HEK293T (cell line): Measurements from ENCODE around the gene TRHDE.

ENCODE experiments used
- CTCF ChIA-PET: fragments of 350-600 bp; formaldehyde crosslinking; extraction: SDS; loops from one replicate; lab custom pipeline; 2021; ENCODE audit warnings: antibody characterized with exemption, inconsistent platforms; lab: Yijun Ruan, JAX
- POLR2A ChIA-PET: fragments of 350-600 bp; formaldehyde crosslinking; extraction: SDS; loops from one replicate; lab custom pipeline; 2020; ENCODE audit warnings: antibody characterized with exemption, inconsistent platforms; lab: Yijun Ruan, JAX
- DNase-seq: peaks from one replicate; pipeline ENCODE4 v3.0.0; 2012; ENCODE audit warnings: mixed read lengths; ENCODE audit errors: extremely low spot score
- ARNT ChIP-seq: fragments of 450-650 bp; IDR thresholded peaks from 2 replicates; pipeline ENCODE4 v1.6.1; 2017; ENCODE audit warnings: mild to moderate bottlenecking
- BHLHE40 ChIP-seq: fragments of 450-650 bp; IDR thresholded peaks from 2 replicates; pipeline ENCODE4 v1.6.1; 2016; ENCODE audit warnings: mild to moderate bottlenecking, moderate library complexity, borderline replicate concordance
- CTBP1 ChIP-seq: fragments of 450-650 bp; IDR thresholded peaks from 2 replicates; pipeline ENCODE4 v1.6.1; 2016; ENCODE audit warnings: borderline replicate concordance
- ELF4 ChIP-seq: fragments of 450-650 bp; IDR thresholded peaks from 2 replicates; pipeline ENCODE4 v1.6.1; 2017; ENCODE audit warnings: antibody characterized with exemption
- FOXA1 ChIP-seq: fragments of 450-650 bp; IDR thresholded peaks from 2 replicates; pipeline ENCODE4 v1.6.1; 2016; ENCODE audit warnings: mild to moderate bottlenecking
- FOXK2 ChIP-seq: fragments of 450-650 bp; IDR thresholded peaks from 2 replicates; pipeline ENCODE4 v1.6.1; 2016; ENCODE audit warnings: mild to moderate bottlenecking
- FOXM1 ChIP-seq: fragments of 450-650 bp; IDR thresholded peaks from 2 replicates; pipeline ENCODE4 v1.6.1; 2017; ENCODE audit warnings: mild to moderate bottlenecking, borderline replicate concordance
- HDGF ChIP-seq: fragments of 450-650 bp; IDR thresholded peaks from 2 replicates; pipeline ENCODE4 v1.6.1; 2017; ENCODE audit warnings: antibody characterized with exemption, borderline replicate concordance
- L3MBTL2 ChIP-seq: fragments of 450-650 bp; conservative IDR thresholded peaks from 2 replicates; pipeline ENCODE4 v1.6.1; 2016; ENCODE audit warnings: mild to moderate bottlenecking
- LEF1 ChIP-seq: fragments of 450-650 bp; IDR thresholded peaks from 2 replicates; pipeline ENCODE4 v1.6.1; 2017; ENCODE audit warnings: mild to moderate bottlenecking, borderline replicate concordance
- NFRKB ChIP-seq: fragments of 450-650 bp; IDR thresholded peaks from 2 replicates; pipeline ENCODE4 v1.6.1; 2016; ENCODE audit warnings: mild to moderate bottlenecking, moderate library complexity
- SP1 ChIP-seq: fragments of 450-650 bp; IDR thresholded peaks from 2 replicates; pipeline ENCODE4 v1.6.1; 2017
- SUZ12 ChIP-seq: fragments of 450-650 bp; IDR thresholded peaks from 2 replicates; pipeline ENCODE4 v1.6.1; 2016; ENCODE audit warnings: mild to moderate bottlenecking
- TARDBP ChIP-seq: fragments of 450-650 bp; IDR thresholded peaks from 2 replicates; pipeline ENCODE4 v1.6.1; 2016
- ZNF384 ChIP-seq: fragments of 450-650 bp; IDR thresholded peaks from 2 replicates; pipeline ENCODE4 v1.6.1; 2016
- TF ChIP-seq, protein P1 (sequence below): fragments of 450-650 bp; IDR thresholded peaks from 2 replicates; pipeline ENCODE4 v1.6.1; 2016

The TRHDE gene

DNA sequence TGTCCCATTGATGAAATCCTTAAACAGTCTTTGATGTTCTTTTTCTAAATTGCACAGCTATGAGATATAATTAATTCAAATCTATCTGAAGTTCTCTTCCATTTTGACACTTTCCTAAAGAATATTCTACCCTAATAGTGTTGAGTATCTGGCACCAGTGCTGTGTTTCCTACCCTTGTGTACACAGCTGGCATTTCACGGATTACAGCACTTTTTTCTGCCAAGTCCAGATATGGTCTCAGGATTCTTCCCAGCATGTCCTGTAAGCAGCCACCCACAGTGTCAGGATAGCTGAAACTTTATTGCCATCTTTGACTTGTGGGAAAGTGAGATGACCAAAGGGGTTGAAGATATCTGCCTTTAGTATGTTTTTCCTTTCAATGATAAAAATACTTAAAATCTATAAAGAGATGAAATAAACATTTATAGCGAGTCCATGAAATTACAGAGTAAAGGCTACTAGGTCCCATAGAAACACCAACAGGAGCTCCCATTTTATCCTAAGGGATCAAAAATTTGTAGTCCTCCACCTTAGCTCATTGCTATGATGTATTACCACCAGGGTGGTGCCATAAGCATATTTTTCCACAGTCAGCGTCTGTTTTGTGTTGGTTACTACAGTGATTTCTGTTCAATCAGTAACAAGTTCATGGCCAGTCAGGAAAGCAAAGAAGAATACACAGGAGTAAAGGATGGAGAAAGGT, 96.7 kb downstream of the TRHDE start:
- no peak for TF ChIP-seq TARDBP
- TF ChIP-seq NFRKB = no peak
- no peak for TF ChIP-seq SP1
- TF ChIP-seq SUZ12 = no peak
- TF ChIP-seq L3MBTL2 = no peak
- no peak for TF ChIP-seq HDGF
- no peak for TF ChIP-seq ARNT
- TF ChIP-seq ZNF384 = no peak
- TF ChIP-seq, protein P1, sequence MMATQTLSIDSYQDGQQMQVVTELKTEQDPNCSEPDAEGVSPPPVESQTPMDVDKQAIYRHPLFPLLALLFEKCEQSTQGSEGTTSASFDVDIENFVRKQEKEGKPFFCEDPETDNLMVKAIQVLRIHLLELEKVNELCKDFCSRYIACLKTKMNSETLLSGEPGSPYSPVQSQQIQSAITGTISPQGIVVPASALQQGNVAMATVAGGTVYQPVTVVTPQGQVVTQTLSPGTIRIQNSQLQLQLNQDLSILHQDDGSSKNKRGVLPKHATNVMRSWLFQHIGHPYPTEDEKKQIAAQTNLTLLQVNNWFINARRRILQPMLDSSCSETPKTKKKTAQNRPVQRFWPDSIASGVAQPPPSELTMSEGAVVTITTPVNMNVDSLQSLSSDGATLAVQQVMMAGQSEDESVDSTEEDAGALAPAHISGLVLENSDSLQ = no peak
- TF ChIP-seq FOXM1 = no peak
- no peak for TF ChIP-seq CTBP1
- no peak for TF ChIP-seq FOXA1
- no peak for TF ChIP-seq FOXK2
- TF ChIP-seq LEF1 = no peak
- no peak for TF ChIP-seq ELF4
- TF ChIP-seq BHLHE40 = no peak
- CTCF ChIA-PET = no interaction called here
- DNase-seq = no peak
- POLR2A ChIA-PET = no interaction called here

DNA sequence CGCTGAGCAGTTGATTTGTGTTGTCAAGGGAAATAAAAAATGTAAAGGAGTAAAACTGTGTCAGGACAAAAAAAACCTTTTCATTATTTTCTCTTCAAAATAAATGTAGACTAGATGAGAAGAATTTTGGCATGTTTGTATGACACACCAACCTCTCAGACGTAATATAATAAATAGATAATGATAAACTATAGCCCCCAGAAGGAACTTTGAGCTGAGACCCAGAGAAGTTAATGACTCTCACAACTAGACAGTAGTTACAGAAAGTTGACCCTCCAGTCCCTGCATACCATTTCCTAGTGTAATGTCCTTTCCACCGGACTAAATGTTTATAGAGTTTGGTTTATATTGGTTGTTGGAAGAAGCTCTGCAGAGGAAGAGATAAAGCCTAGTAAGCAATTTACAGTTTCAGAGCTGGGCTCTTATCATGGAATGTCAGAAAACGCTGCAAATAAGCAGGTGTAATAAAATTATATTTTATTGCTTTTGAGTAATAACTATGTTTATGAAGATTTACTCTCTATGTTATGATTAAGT, 97.3 kb downstream of the TRHDE start:
- ChIA-PET CTCF (no interaction called here), POLR2A (no interaction called here)
- TF ChIP-seq ELF4 = no peak
- TF ChIP-seq LEF1 = no peak
- no peak for TF ChIP-seq HDGF
- no peak for TF ChIP-seq ZNF384
- TF ChIP-seq BHLHE40 = no peak
- no peak for TF ChIP-seq TARDBP
- TF ChIP-seq, protein P1 = no peak
- TF ChIP-seq CTBP1 = no peak
- TF ChIP-seq L3MBTL2 = no peak
- TF ChIP-seq FOXK2 = no peak
- no peak for TF ChIP-seq FOXA1
- no peak for DNase-seq

DNA sequence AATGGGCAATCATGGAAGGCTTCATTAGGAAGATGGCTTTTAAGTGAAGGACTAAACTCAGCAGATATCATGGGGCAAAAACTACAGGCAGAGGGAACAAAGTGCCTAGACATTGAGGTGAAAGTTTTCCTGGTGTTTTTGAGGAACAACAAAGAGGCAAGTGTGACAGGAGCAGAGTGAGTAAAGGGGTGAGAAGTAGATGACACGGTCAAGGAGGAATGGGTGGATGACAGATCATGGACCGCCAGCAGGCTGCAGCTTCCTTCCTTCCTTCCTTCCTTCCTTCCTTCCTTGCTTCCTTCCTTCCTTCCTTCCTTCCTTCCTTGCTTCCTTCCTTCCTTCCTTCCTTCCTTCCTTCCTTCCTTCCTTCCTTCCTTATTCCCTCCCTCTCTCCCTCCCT, 108.3 kb downstream of the TRHDE start:
- CTCF ChIA-PET = no interaction called here
- POLR2A ChIA-PET = no interaction called here
- TF ChIP-seq HDGF (no peak), NFRKB (no peak), FOXK2 (no peak), ZNF384 (no peak), L3MBTL2 (no peak), BHLHE40 (no peak), SUZ12 (no peak), FOXM1 (no peak)
- DNase-seq = no peak

DNA sequence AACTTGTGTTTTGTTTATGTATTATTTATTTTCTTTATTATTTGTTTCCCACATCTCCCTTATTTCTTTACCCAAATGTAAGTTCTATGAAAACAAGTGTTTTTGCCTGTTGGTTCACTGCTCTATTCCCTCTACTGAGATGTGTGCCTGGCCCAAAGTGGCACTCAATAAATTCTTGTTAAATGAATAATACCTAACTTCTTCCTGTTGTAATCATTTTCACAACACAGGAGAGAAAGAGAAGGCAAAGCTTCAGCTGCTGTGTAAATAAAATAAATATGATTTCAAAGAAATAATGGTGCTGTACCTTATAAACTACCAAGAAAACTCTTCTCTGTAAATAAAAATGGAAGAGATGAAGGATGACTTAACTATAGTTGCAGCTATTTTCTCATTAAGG, 116.2 kb downstream of the TRHDE start:
- CTCF ChIA-PET = no interaction called here
- DNase-seq = no peak
- TF ChIP-seq CTBP1 (no peak), LEF1 (no peak), SP1 (no peak), ARNT (no peak), BHLHE40 (no peak), SUZ12 (no peak), NFRKB (no peak), HDGF (no peak), FOXM1 (no peak), L3MBTL2 (no peak), FOXA1 (no peak), TARDBP (no peak), FOXK2 (no peak), ZNF384 (no peak), ELF4 (no peak)
- TF ChIP-seq, protein P1 = no peak
- POLR2A ChIA-PET = no interaction called here

DNA sequence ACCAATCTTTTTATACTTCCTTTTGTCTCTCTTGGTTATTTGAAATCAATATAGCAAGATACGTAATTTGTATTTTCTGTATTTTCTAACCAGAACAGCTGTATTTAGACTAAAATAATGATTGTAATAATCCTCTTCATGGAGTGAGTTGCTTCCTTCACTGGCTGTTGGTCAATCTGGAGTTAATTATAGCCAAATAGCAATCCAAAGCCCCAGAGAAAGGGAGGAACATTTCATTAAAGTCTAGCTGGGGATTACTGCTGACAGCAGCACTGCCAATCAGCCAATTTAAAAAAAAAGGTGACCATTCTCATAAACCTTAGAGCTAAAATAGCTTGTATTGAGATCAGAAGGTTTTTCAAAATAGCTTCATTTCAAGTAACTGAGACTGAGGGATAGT, 118.0 kb downstream of the TRHDE start:
- POLR2A ChIA-PET = no interaction called here
- TF ChIP-seq ZNF384 = no peak
- no peak for TF ChIP-seq BHLHE40
- TF ChIP-seq HDGF = no peak
- TF ChIP-seq SP1 = no peak
- no peak for TF ChIP-seq SUZ12
- no peak for TF ChIP-seq FOXK2
- TF ChIP-seq NFRKB = no peak
- TF ChIP-seq L3MBTL2 = no peak
- TF ChIP-seq, protein P1 = no peak
- CTCF ChIA-PET = no interaction called here
- no peak for DNase-seq
